ENCODE measurements around the gene WBP2. TPM values are rescaled to one million over a fixed set of nuclear protein-coding genes. Genes with fewer than 3 reads are reported as not detected.

WBP2 gene
- total and polyA plus RNA-seq, 2 of the 13 experiments (the other 11 are each of a cell fraction or from before 2014, with no cell fraction given): 29.2 to 29.5 TPM

DNA sequence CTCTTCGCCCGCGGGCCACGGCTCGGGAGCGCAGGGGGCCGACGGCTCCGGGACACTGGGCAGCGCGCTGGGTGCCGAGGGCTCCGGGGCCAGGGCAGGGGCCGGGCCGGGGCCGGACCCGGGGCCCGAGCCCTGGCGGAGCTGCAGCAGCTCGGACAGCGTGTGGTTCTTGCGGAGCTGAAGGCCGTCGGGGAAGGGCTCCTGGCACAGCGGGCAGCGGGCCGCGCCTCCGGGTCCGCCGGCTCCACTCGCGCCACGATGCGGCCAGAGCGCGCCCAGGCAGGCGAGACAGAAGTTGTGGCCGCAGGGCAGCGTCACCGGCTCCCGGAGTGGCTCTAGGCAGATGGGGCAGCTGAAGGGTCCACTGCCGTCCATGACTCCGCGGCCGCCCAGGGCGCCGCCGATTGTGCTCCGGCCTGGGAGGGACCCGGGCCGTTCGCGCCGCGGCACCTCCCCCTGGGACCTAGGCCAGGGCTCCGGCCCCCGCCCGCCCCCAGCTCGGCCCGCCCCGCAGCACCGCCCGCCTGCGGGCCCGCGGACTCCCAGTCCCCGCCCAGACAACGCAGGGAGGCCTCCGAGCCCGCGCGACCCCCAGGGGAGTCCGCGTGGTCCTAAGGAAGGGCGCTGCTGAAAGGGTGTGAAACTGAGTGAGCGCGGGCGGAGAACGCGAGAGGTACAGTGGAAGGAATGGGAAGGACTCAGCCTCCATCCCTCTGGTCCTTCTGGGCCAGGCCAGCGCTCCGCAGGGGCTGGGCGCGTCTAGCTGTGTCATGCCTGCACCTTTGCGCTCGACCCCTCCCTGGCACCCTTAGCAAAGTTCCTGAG is 23.3 kb upstream of the WBP2 start, which contains the start of gene TRIM47 (continued):
- TF ChIP-seq ZSCAN20 (CRISPR knock-in tag; IDR thresholded peaks at IDR 0.05; ENCODE audit: borderline replicate concordance) (peak; percentile 96), ZNF329 (CRISPR knock-in tag; IDR thresholded peaks at IDR 0.05; ENCODE audit: low read depth) (peak; percentile 37; the same call in 1 of the 2 replicates), TBP (CRISPR knock-in tag; IDR thresholded peaks at IDR 0.05) (no peak), NCOA2 (CRISPR knock-in tag; IDR thresholded peaks at IDR 0.05) (peak; percentile 62), ZNF350 (CRISPR knock-in tag; IDR thresholded peaks at IDR 0.05; ENCODE audit: borderline replicate concordance, low read depth) (peak; percentile 49; the same call in 1 of the 2 replicates), MTA1 (CRISPR knock-in tag; IDR thresholded peaks at IDR 0.05; ENCODE audit: borderline replicate concordance) (peak; percentile 96), THAP11 (CRISPR knock-in tag; IDR thresholded peaks at IDR 0.05) (peak; percentile 70; the same call in 1 of the 2 replicates), ZNF34 (CRISPR knock-in tag; IDR thresholded peaks at IDR 0.05; ENCODE audit: borderline replicate concordance) (peak; percentile 81; the same call in 1 of the 2 replicates), BCL6 (CRISPR knock-in tag; IDR thresholded peaks at IDR 0.05) (peak; percentile 25; the same call in 1 of the 2 replicates), CBX2 (IDR thresholded peaks at IDR 0.05; ENCODE audit: low read depth, low read length) (no peak), CBX2 (CRISPR knock-in tag; IDR thresholded peaks at IDR 0.05; ENCODE audit: low read depth) (no peak), DNMT3B (CRISPR knock-in tag; conservative IDR thresholded peaks at IDR 0.05) (peak; percentile 25; the same call in 1 of the 2 replicates), ZNF292 (CRISPR knock-in tag; IDR thresholded peaks at IDR 0.05; ENCODE audit: borderline replicate concordance, low read depth) (peak; percentile 79; the same call in 1 of the 2 replicates)
- TF ChIP-seq, protein P1, sequence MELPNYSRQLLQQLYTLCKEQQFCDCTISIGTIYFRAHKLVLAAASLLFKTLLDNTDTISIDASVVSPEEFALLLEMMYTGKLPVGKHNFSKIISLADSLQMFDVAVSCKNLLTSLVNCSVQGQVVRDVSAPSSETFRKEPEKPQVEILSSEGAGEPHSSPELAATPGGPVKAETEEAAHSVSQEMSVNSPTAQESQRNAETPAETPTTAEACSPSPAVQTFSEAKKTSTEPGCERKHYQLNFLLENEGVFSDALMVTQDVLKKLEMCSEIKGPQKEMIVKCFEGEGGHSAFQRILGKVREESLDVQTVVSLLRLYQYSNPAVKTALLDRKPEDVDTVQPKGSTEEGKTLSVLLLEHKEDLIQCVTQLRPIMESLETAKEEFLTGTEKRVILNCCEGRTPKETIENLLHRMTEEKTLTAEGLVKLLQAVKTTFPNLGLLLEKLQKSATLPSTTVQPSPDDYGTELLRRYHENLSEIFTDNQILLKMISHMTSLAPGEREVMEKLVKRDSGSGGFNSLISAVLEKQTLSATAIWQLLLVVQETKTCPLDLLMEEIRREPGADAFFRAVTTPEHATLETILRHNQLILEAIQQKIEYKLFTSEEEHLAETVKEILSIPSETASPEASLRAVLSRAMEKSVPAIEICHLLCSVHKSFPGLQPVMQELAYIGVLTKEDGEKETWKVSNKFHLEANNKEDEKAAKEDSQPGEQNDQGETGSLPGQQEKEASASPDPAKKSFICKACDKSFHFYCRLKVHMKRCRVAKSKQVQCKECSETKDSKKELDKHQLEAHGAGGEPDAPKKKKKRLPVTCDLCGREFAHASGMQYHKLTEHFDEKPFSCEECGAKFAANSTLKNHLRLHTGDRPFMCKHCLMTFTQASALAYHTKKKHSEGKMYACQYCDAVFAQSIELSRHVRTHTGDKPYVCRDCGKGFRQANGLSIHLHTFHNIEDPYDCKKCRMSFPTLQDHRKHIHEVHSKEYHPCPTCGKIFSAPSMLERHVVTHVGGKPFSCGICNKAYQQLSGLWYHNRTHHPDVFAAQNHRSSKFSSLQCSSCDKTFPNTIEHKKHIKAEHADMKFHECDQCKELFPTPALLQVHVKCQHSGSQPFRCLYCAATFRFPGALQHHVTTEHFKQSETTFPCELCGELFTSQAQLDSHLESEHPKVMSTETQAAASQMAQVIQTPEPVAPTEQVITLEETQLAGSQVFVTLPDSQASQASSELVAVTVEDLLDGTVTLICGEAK (IDR thresholded peaks at IDR 0.05): no peak
- TF ChIP-seq, protein P1 (CRISPR knock-in tag; IDR thresholded peaks at IDR 0.05): no peak
- TF ChIP-seq, protein P2, sequence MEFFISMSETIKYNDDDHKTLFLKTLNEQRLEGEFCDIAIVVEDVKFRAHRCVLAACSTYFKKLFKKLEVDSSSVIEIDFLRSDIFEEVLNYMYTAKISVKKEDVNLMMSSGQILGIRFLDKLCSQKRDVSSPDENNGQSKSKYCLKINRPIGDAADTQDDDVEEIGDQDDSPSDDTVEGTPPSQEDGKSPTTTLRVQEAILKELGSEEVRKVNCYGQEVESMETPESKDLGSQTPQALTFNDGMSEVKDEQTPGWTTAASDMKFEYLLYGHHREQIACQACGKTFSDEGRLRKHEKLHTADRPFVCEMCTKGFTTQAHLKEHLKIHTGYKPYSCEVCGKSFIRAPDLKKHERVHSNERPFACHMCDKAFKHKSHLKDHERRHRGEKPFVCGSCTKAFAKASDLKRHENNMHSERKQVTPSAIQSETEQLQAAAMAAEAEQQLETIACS (CRISPR knock-in tag; IDR thresholded peaks at IDR 0.05): peak; percentile 55; the same call in 1 of the 2 replicates
- TF ChIP-seq, protein P3, sequence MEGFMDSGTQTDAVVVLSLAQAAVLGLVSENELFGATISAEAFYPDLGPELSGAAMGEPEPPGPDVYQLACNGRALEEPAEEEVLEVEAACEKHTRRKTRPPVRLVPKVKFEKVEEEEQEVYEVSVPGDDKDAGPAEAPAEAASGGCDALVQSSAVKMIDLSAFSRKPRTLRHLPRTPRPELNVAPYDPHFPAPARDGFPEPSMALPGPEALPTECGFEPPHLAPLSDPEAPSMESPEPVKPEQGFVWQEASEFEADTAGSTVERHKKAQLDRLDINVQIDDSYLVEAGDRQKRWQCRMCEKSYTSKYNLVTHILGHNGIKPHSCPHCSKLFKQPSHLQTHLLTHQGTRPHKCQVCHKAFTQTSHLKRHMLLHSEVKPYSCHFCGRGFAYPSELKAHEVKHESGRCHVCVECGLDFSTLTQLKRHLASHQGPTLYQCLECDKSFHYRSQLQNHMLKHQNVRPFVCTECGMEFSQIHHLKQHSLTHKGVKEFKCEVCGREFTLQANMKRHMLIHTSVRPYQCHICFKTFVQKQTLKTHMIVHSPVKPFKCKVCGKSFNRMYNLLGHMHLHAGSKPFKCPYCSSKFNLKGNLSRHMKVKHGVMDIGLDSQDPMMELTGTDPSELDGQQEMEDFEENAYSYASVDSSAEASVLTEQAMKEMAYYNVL (CRISPR knock-in tag; IDR thresholded peaks at IDR 0.05; ENCODE audit: borderline replicate concordance): peak; percentile 42; the same call in 1 of the 2 replicates

Data from HepG2 (cell line).